HG03139 (cell line): Measurements from ENCODE around the gene RFWD3.
"Not testable (repeated sequence)": the region's sequence is repeated elsewhere in the genome, so short reads cannot be mapped to it uniquely, and the experiment has no call there.

Experiments used
- ATAC-seq: cut with Tn5 transposase; IDR thresholded peaks from one replicate; pipeline ENCODE4 v1.9.1; 2021; ENCODE audit not compliant: unreplicated experiment

Gene RFWD3

GRCh38 chr16:74666425-74667254 is at the start of gene RFWD3:
RFWD3 (minus strand) TSS chr16:74666877; CDS start chr16:74661449, 5,428 bp downstream.
- ATAC-seq, result peak; percentile 100

GRCh38 chr16:74716355-74716754 is 49.7 kb upstream of the RFWD3 start:
- ATAC-seq, result no peak

- no peak for ATAC-seq
Measured at GRCh38 chr16:74713876-74714275, 47.2 kb upstream of the RFWD3 start.

GRCh38 chr16:74713325-74713724 is 46.6 kb upstream of the RFWD3 start:
- no peak for ATAC-seq

GRCh38 chr16:74711938-74712337 is 45.3 kb upstream of the RFWD3 start:
- no peak for ATAC-seq

- no peak for ATAC-seq
Measured at GRCh38 chr16:74710401-74710800, 43.7 kb upstream of the RFWD3 start.

- peak; percentile 90 for ATAC-seq
Measured at GRCh38 chr16:74709441-74709877, 42.8 kb upstream of the RFWD3 start.

GRCh38 chr16:74700438-74701225 is 34.0 kb upstream of the RFWD3 start, which contains the start of gene MLKL:
MLKL (minus strand) TSS chr16:74700862; CDS start chr16:74695757, 5,105 bp downstream.
- peak; percentile 45 for ATAC-seq

- ATAC-seq, result no peak
Measured at GRCh38 chr16:74700116-74700437, 33.4 kb upstream of the RFWD3 start.

GRCh38 chr16:74699666-74700065 is 33.0 kb upstream of the RFWD3 start:
- no peak for ATAC-seq

- no peak for ATAC-seq
Measured at GRCh38 chr16:74698222-74698621, 31.5 kb upstream of the RFWD3 start.

- ATAC-seq, result peak; percentile 93
Measured at GRCh38 chr16:74695450-74696422, 29.1 kb upstream of the RFWD3 start.

GRCh38 chr16:74691093-74691855 is 24.6 kb upstream of the RFWD3 start:
- no peak for ATAC-seq

GRCh38 chr16:74682556-74682955 is 15.9 kb upstream of the RFWD3 start:
- ATAC-seq, result no peak

GRCh38 chr16:74680681-74681080 is 14.0 kb upstream of the RFWD3 start:
- no peak for ATAC-seq

- ATAC-seq, result no peak
Measured at GRCh38 chr16:74679983-74680382, 13.3 kb upstream of the RFWD3 start.

- ATAC-seq, result no peak
Measured at GRCh38 chr16:74677868-74678267, 11.2 kb upstream of the RFWD3 start.

GRCh38 chr16:74673876-74674275 is 7.2 kb upstream of the RFWD3 start:
- ATAC-seq, result no peak

- ATAC-seq, result not testable (repeated sequence)
Measured at GRCh38 chr16:74668877-74669276, 2.2 kb upstream of the RFWD3 start.

- ATAC-seq, result no peak
Measured at GRCh38 chr16:74667255-74667700, 601 bp upstream of the RFWD3 start.
